SU-DHL-6 (cell line): ENCODE measurements around the gene TMEM170B.

Experiments
- H2AFZ ChIP-seq: fragments of 200-600 bp; sonication (generic); 2 replicates; pipeline ENCODE4 v1.6.1; 2014; ENCODE audit warnings: low read depth, mild to moderate bottlenecking, moderate library complexity, mixed read lengths, antibody characterized with exemption, low read length; ENCODE audit not compliant: severe bottlenecking
- H3F3A ChIP-seq: fragments of 200-600 bp; shearing (Covaris generic); 2 replicates; pipeline ENCODE4 v1.6.0; 2016; ENCODE audit warnings: antibody characterized with exemption, mild to moderate bottlenecking; ENCODE audit not compliant: insufficient read depth
- H3K27ac ChIP-seq: fragments of 200-600 bp; sonication (generic); 2 replicates; pipeline ENCODE4 v1.5.1; 2016; ENCODE audit warnings: low read depth, mild to moderate bottlenecking, low read length, moderate library complexity, mixed read lengths
- H3K27me3 ChIP-seq: fragments of 200-600 bp; sonication (generic), shearing (Covaris generic); 2 replicates; pipeline ENCODE4 v1.6.0; 2014; ENCODE audit warnings: mild to moderate bottlenecking, low read length
- H3K36me3 ChIP-seq: fragments of 200-600 bp; sonication (generic); 2 replicates; pipeline ENCODE4 v1.6.1; 2014; ENCODE audit warnings: mild to moderate bottlenecking, low read length, mixed read lengths
- H3K4me2 ChIP-seq: fragments of 300-600, 200-600 bp; shearing (Covaris generic), sonication (generic); 2 replicates; pipeline ENCODE4 v1.6.0; 2014; ENCODE audit warnings: low read length, low read depth, mild to moderate bottlenecking; ENCODE audit not compliant: poor library complexity, severe bottlenecking
- H3K4me3 ChIP-seq: fragments of 200-600 bp; sonication (generic); 2 replicates; pipeline ENCODE4 v1.5.1; 2014; ENCODE audit warnings: antibody characterized with exemption, low read length, mild to moderate bottlenecking, mixed read lengths; ENCODE audit not compliant: insufficient read depth, poor library complexity, severe bottlenecking
- H3K79me2 ChIP-seq: fragments of 200-600 bp; sonication (generic); 2 replicates; pipeline ENCODE4 v1.6.1; 2014; ENCODE audit warnings: mild to moderate bottlenecking, low read length, moderate library complexity; ENCODE audit not compliant: insufficient read depth
- H3K9ac ChIP-seq: fragments of 200-600 bp; sonication (generic); 2 replicates; pipeline ENCODE4 v1.7.0; 2014; ENCODE audit warnings: mild to moderate bottlenecking, low read length
- H3K9me2 ChIP-seq: fragments of 200-600 bp; sonication (generic); replicated peaks from 2 replicates; pipeline ENCODE4 v1.6.1; 2014; ENCODE audit warnings: low read length; ENCODE audit not compliant: insufficient read depth
- H3K9me3 ChIP-seq: fragments of 200-600 bp; sonication (generic); 2 replicates; pipeline ENCODE4 v1.6.1; 2014; ENCODE audit warnings: low read length, mixed read lengths; ENCODE audit not compliant: insufficient read depth
- H4K20me1 ChIP-seq: fragments of 200-600 bp; sonication (generic); 2 replicates; pipeline ENCODE4 v1.6.1; 2014; ENCODE audit warnings: low read depth, mild to moderate bottlenecking, antibody characterized with exemption, low read length, moderate library complexity, mixed read lengths
- EZH2phosphoT487 ChIP-seq: fragments of 200-600 bp; sonication (generic), shearing (Covaris generic); conservative IDR thresholded peaks from 2 replicates; pipeline ENCODE4 v1.6.1; 2018; ENCODE audit warnings: mild to moderate bottlenecking, antibody characterized with exemption, low read length, moderate library complexity, mixed read lengths
- TF ChIP-seq, protein P1 (sequence below): fragments of 200-600 bp; sonication (generic); IDR thresholded peaks from one replicate; pipeline ENCODE4 v1.5.1; 2017; ENCODE audit warnings: antibody characterized with exemption, mild to moderate bottlenecking, low read length, moderate library complexity; ENCODE audit not compliant: insufficient read depth, poor library complexity, severe bottlenecking

The TMEM170B gene

DNA sequence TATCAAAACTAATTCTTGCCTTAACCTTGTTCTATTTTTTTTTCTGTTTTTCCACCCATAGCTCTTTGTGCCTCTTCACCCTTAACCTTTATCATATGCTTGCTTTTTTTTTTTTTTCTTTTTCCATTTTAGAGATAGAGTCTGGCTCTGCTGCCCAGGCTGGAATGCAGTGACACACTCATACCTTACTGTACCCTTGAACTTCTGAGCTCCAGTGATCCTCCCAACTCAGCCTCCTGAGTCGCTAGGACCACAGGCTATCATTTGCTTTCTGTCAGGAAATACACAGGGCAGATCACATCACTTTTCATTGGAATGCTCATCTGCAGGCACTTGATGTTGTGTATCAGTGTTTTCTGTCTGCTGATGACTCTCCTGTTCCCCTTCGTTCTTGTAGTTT is 33.5 kb downstream of the TMEM170B start:
- Histone ChIP-seq H3K79me2 (no peaks in the 10 kb centered on the region), H3K9ac (no peak overlapping the region), H2AFZ (no peak overlapping the region), H3K9me3 (no peaks in the 10 kb centered on the region), H3K4me3 (no peak overlapping the region), H3K9me2 (no peaks in the 10 kb centered on the region), H3K27ac (no peak overlapping the region), H3K36me3 (0 out of 2 replicates have a peak, but pooled peaks cover 3% of the 10 kb centered on the region), H4K20me1 (peaks cover 3% of the 10 kb centered on the region; the same call in 1 of the 2 replicates), H3F3A (0 out of 2 replicates have a peak, but pooled peaks cover 10% of the 10 kb centered on the region), H3K27me3 (no peaks in the 10 kb centered on the region), H3K4me2 (no peak overlapping the region)
- TF ChIP-seq, protein P1, sequence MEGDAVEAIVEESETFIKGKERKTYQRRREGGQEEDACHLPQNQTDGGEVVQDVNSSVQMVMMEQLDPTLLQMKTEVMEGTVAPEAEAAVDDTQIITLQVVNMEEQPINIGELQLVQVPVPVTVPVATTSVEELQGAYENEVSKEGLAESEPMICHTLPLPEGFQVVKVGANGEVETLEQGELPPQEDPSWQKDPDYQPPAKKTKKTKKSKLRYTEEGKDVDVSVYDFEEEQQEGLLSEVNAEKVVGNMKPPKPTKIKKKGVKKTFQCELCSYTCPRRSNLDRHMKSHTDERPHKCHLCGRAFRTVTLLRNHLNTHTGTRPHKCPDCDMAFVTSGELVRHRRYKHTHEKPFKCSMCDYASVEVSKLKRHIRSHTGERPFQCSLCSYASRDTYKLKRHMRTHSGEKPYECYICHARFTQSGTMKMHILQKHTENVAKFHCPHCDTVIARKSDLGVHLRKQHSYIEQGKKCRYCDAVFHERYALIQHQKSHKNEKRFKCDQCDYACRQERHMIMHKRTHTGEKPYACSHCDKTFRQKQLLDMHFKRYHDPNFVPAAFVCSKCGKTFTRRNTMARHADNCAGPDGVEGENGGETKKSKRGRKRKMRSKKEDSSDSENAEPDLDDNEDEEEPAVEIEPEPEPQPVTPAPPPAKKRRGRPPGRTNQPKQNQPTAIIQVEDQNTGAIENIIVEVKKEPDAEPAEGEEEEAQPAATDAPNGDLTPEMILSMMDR = no peak
- TF ChIP-seq EZH2phosphoT487 = no peak

DNA sequence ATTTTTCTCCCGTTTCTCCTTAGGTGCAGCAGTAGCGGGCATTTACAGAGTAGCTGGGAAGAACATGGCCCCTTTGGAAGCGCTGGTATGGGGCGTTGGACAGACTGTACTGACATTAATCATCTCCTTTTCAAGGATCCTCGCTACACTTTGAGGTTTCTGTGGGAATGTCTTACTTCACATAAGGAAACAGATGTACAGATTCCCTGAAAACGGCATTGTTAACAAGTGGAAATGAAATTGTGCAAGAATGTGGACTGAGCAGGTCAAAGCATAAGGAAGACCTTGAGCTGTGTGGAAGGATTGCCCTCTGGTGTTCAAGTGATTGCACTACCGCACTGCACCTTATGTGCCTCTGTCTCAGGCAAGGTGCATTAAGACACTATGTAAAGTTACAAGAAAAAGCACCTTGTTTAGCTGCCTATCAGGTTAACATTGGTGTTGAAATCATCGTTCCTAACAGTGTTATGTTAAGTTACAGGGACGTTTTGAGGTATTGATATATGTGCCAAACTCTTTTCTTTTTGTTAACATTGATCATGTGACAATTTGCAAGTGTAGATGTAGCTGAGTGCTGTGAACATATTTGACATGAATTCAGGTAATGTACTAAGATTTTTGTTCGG is 38.0 kb downstream of the TMEM170B start:
- Histone ChIP-seq H2AFZ (peak overlapping the region; percentile 37), H4K20me1 (no peaks in the 10 kb centered on the region), H3K4me2 (no peak overlapping the region), H3K27ac (no peak overlapping the region), H3K79me2 (no peaks in the 10 kb centered on the region), H3K4me3 (no peak overlapping the region), H3K36me3 (no peaks in the 10 kb centered on the region; the same call in 1 of the 2 replicates), H3F3A (0 out of 2 replicates have a peak, but pooled peaks cover 10% of the 10 kb centered on the region), H3K9me3 (no peaks in the 10 kb centered on the region), H3K9me2 (no peaks in the 10 kb centered on the region), H3K9ac (no peak overlapping the region), H3K27me3 (no peaks in the 10 kb centered on the region)
- TF ChIP-seq EZH2phosphoT487 = no peak
- TF ChIP-seq, protein P1 = peak; percentile 99

DNA sequence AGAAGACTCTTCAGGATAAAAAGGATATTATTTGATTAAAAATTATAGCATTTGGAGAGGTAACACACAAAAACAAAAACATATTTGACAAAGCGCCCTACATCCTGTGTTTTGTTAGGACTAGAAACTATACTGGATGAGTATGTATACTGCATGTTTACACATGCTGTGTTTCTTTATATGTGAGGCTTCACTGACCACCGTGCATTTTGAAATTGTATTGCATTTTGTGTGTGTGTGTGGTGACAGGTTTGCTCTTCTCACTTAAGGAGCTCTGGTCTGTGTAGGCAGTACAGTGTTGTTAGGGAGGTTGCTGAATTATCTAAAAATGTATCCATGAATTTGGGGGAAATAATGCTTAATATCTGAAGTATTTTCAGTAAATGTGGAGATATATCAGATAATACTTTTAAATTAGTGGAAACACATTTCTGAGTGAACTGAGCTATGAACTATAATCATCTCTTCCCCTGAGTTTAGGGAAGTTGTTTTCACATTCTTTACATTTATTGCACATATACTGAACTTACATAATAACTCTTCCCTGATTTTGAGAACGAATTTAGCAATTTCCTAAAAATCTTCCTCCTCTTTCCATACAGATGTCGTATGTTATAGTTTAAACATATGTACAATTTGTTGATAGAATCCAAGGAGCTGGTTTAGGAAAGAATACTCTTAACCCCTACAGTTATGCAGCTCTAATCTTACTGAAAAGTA is 43.3 kb downstream of the TMEM170B start:
- H3K4me3 ChIP-seq = no peak overlapping the region
- H3K9ac ChIP-seq = no peak overlapping the region
- TF ChIP-seq, protein P1 = no peak
- TF ChIP-seq EZH2phosphoT487 = no peak
- H3K79me2 ChIP-seq = no peaks in the 10 kb centered on the region
- no peak overlapping the region for H3K4me2 ChIP-seq
- no peaks in the 10 kb centered on the region for H3K27me3 ChIP-seq
- no peaks in the 10 kb centered on the region for H3K9me3 ChIP-seq
- no peaks in the 10 kb centered on the region for H4K20me1 ChIP-seq
- no peaks in the 10 kb centered on the region for H3F3A ChIP-seq
- H3K27ac ChIP-seq = no peak overlapping the region
- H3K36me3 ChIP-seq = no peaks in the 10 kb centered on the region; the same call in 1 of the 2 replicates
- no peaks in the 10 kb centered on the region for H3K9me2 ChIP-seq
- no peak overlapping the region for H2AFZ ChIP-seq
